WERI-Rb-1 (cell line): Measurements from ENCODE around the gene ABLIM3.

Source experiments
- DNase-seq: peaks from one replicate; pipeline ENCODE4 v3.0.0-alpha.2; 2020
- H3K27ac ChIP-seq: fragments of 250-450 bp; sonication (Bioruptor Pico); 2 replicates; pipeline ENCODE4 v1.5.1; 2020; ENCODE audit warnings: mild to moderate bottlenecking, moderate library complexity
- H3K27me3 ChIP-seq: fragments of 250-450 bp; sonication (Bioruptor Pico); 2 replicates; pipeline ENCODE4 v1.5.1; 2021; ENCODE audit warnings: mild to moderate bottlenecking, low read depth, moderate library complexity; ENCODE audit not compliant: insufficient read depth, severe bottlenecking
- H3K36me3 ChIP-seq: fragments of 250-450 bp; sonication (Bioruptor Pico); 2 replicates; pipeline ENCODE4 v1.5.1; 2020; ENCODE audit warnings: mild to moderate bottlenecking, moderate library complexity
- H3K4me3 ChIP-seq: 2 replicates; pipeline ENCODE4 v1.5.1; 2011; ENCODE audit warnings: low read depth, mild to moderate bottlenecking, control low read depth, low read length
- H3K9me3 ChIP-seq: fragments of 250-450 bp; sonication (Bioruptor Pico); 2 replicates; pipeline ENCODE4 v1.5.1; 2021; ENCODE audit warnings: mild to moderate bottlenecking, moderate library complexity; ENCODE audit not compliant: severe bottlenecking
- TF ChIP-seq, protein P1 (sequence below): IDR thresholded peaks from 2 replicates; pipeline ENCODE4 v1.5.1; 2011; ENCODE audit warnings: low read depth, mild to moderate bottlenecking, control low read depth, inconsistent platforms, low read length

Gene ABLIM3

DNA sequence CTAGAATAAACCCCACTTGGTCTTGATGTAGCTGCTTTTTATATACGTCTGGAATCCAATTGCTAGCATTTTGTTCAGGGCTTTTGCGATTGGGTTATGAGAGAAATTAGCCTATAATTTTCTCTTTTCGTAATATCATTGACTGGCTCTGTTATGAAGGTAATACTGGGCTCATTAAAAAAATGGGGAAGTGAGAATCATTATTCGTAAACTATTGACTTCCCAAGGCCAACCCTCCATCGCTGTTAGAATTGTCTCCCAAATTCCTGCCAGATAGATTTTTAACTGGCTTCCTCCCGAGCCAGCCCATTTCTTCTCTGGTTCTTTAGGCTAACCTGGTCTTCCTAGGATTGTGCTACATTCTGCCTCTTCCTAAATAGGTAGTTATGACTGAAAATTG, 168.1 kb downstream of the ABLIM3 start:
- TF ChIP-seq, protein P1, sequence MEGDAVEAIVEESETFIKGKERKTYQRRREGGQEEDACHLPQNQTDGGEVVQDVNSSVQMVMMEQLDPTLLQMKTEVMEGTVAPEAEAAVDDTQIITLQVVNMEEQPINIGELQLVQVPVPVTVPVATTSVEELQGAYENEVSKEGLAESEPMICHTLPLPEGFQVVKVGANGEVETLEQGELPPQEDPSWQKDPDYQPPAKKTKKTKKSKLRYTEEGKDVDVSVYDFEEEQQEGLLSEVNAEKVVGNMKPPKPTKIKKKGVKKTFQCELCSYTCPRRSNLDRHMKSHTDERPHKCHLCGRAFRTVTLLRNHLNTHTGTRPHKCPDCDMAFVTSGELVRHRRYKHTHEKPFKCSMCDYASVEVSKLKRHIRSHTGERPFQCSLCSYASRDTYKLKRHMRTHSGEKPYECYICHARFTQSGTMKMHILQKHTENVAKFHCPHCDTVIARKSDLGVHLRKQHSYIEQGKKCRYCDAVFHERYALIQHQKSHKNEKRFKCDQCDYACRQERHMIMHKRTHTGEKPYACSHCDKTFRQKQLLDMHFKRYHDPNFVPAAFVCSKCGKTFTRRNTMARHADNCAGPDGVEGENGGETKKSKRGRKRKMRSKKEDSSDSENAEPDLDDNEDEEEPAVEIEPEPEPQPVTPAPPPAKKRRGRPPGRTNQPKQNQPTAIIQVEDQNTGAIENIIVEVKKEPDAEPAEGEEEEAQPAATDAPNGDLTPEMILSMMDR: no peak
- H3K4me3 ChIP-seq: no peak overlapping the region
- no peaks in the 10 kb centered on the region for H3K9me3 ChIP-seq
- no peak for DNase-seq
- no peaks in the 10 kb centered on the region for H3K36me3 ChIP-seq
- H3K27me3 ChIP-seq: peaks cover 18% of the 10 kb centered on the region
- H3K27ac ChIP-seq: no peak overlapping the region
